ENCODE data around the gene SORT1. TPM values are rescaled to one million over a fixed set of nuclear protein-coding genes. Genes with fewer than 3 reads are reported as not detected.

SORT1 gene
- total and polyA plus RNA-seq, 2 of the 13 experiments (the other 11 are each of a cell fraction or from before 2014, with no cell fraction given), result 32.4 to 93.0 TPM

GRCh38 chr1:109298666-109299557 lies 98.8 kb downstream of the SORT1 start (continued):
- TF ChIP-seq ZNF580 (CRISPR knock-in tag; IDR thresholded peaks at IDR 0.05; ENCODE audit: borderline replicate concordance, low read depth) (0 out of 2 replicates have a peak, but pooled peaks have one; percentile 39), HOXD1 (CRISPR knock-in tag; IDR thresholded peaks at IDR 0.05) (peak; percentile 52; the same call in 1 of the 2 replicates), ZNF724P (CRISPR knock-in tag; IDR thresholded peaks at IDR 0.05; ENCODE audit: borderline replicate concordance) (0 out of 2 replicates have a peak, but pooled peaks have one; percentile 32), ZNF576 (CRISPR knock-in tag; IDR thresholded peaks at IDR 0.05) (no peak; the same call in 1 of the 2 replicates), SRSF9 (IDR thresholded peaks at IDR 0.05; ENCODE audit: borderline replicate concordance, insufficient read depth, low read depth, low read length, poor library complexity, severe bottlenecking) (no peak), ZNF256 (CRISPR knock-in tag; conservative IDR thresholded peaks at IDR 0.05) (no peak), POLR2AphosphoS5 (IDR thresholded peaks at IDR 0.05; ENCODE audit: low read depth, low read length) (no peak; the same call in 1 of the 2 replicates), SNRNP70 (IDR thresholded peaks at IDR 0.05; ENCODE audit: low read depth, low read length) (no peak), ATF7-NPFF (CRISPR knock-in tag; IDR thresholded peaks at IDR 0.05; ENCODE audit: low read depth) (0 out of 2 replicates have a peak, but pooled peaks have one; percentile 38), PRDM4 (CRISPR knock-in tag; IDR thresholded peaks at IDR 0.05; ENCODE audit: borderline replicate concordance) (no peak), ZNF10 (CRISPR knock-in tag; IDR thresholded peaks at IDR 0.05; ENCODE audit: borderline replicate concordance, low read depth) (no peak), KLF16 (CRISPR knock-in tag; IDR thresholded peaks at IDR 0.05) (peak in 1 of 2 experiments; percentile 59; a peak in 2 of 4 replicates), PRDM10 (CRISPR knock-in tag; IDR thresholded peaks at IDR 0.05; ENCODE audit: low read depth) (peak; percentile 68; the same call in 1 of the 2 replicates), ZNF546 (CRISPR knock-in tag; conservative IDR thresholded peaks at IDR 0.05) (0 out of 2 replicates have a peak, but pooled peaks have one; percentile 74), AGO1 (IDR thresholded peaks at IDR 0.05; ENCODE audit: low read depth, low read length, poor library complexity, severe bottlenecking) (no peak), MYC (CRISPR knock-in tag; IDR thresholded peaks at IDR 0.05; ENCODE audit: borderline replicate concordance) (peak; percentile 93), ZNF878 (CRISPR knock-in tag; IDR thresholded peaks at IDR 0.05) (peak; percentile 79), ZNF331 (CRISPR knock-in tag; IDR thresholded peaks at IDR 0.05) (peak; percentile 73; the same call in 1 of the 2 replicates), ZNF329 (CRISPR knock-in tag; IDR thresholded peaks at IDR 0.05; ENCODE audit: low read depth) (no peak), ZFP36L1 (CRISPR knock-in tag; IDR thresholded peaks at IDR 0.05) (peak; percentile 46; the same call in 1 of the 2 replicates), DR1 (CRISPR knock-in tag; IDR thresholded peaks at IDR 0.05) (0 out of 2 replicates have a peak, but pooled peaks have one; percentile 42)
